ENCODE results near the gene SORBS2.

SORBS2 gene

DNA sequence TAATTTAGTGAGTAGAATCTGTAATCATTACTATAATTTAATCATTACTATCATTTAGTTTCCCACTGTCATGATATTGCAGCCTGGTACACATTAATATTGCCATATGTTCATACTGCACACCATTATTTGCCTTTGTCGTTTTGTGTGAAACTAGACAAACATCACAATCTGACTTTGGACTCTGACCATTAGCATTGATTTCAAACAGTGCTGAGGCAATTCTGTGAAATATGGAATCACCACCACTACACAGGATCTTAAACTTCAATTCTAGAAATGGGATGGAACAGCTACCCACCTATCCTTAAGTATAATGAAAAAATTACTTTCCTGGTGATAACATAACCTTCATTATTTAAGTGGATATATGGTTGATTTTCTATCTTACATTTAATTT, 98.3 kb downstream of the SORBS2 start:
- Histone ChIP-seq H3K14ac (ENCODE audit: low read length) (no peak overlapping the region), H3K18ac (ENCODE audit: low read length) (no peak overlapping the region), H4K12ac (ENCODE audit: low read depth, low read length) (no peak overlapping the region), H4K8ac (ENCODE audit: low read depth, low read length) (no peak overlapping the region), H3K4me2 (ENCODE audit: low read length) (no peak overlapping the region), H3K23ac (ENCODE audit: low read length) (no peak overlapping the region), H2AK5ac (ENCODE audit: low read length) (no peak overlapping the region), H3K9me3 (ENCODE audit: insufficient read depth, low read depth, low read length) (peaks cover 2% of the 10 kb centered on the region), H3K79me1 (ENCODE audit: low read length) (no peaks in the 10 kb centered on the region), H3K4me3 (ENCODE audit: low read depth, low read length) (no peak overlapping the region), H2AFZ (ENCODE audit: insufficient read depth, low read length, poor library complexity) (no peak overlapping the region), H3K27me3 (ENCODE audit: insufficient read depth, low read length) (no peaks in the 10 kb centered on the region), H3K4ac (ENCODE audit: low read depth, low read length) (no peak overlapping the region), H3K36me3 (ENCODE audit: control insufficient read depth in 1 of 2, insufficient read depth in 2 of 2, low read length in 2 of 2) (no peaks in the 10 kb centered on the region), H2BK5ac (ENCODE audit: low read depth, low read length, poor library complexity) (no peak overlapping the region), H4K91ac (ENCODE audit: low read depth, low read length) (no peak overlapping the region), H3K27ac (ENCODE audit: low read depth, low read length) (no peak overlapping the region), H3K79me2 (ENCODE audit: control insufficient read depth, insufficient read depth, low read length, poor library complexity) (no peaks in the 10 kb centered on the region), H2BK120ac (ENCODE audit: insufficient read depth, low read length, poor library complexity) (no peak overlapping the region), H2BK12ac (ENCODE audit: low read length) (no peak overlapping the region), H3K9ac (ENCODE audit: low read length) (no peak overlapping the region), H3K4me1 (ENCODE audit: control insufficient read depth in 1 of 2, insufficient read depth in 2 of 2, low read length in 2 of 2) (no peaks in the 10 kb centered on the region)
- no peak for DNase-seq
- WGBS (ENCODE audit: extremely low coverage, insufficient coverage, insufficient read length): no CpG with 5 or more reads among the region's 1 CpG

DNA sequence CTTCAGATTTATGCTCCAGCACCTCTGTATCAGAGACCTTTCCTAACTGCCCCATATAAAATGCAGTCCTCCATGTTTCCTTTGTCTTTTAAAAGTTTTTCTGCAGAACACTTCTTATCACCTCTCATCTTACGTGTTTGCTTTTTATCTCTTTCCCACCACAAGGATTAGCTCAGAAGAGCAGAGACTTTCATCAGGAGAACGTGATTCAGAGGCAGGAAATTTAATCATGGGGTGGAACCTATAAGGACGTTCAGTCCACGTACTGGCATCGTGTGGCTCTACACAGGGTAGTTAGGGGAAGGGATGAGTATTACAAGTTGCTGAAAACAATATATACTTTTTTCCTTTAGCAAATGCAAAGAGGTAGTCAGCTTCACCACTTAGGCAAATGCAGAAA, 98.7 kb downstream of the SORBS2 start:
- H3K79me1 ChIP-seq (ENCODE audit: low read length): no peaks in the 10 kb centered on the region
- H3K27ac ChIP-seq (ENCODE audit: low read depth, low read length): no peak overlapping the region
- no peak overlapping the region for H4K8ac ChIP-seq (ENCODE audit: low read depth, low read length)
- no peak overlapping the region for H3K4me3 ChIP-seq (ENCODE audit: low read depth, low read length)
- H3K4me2 ChIP-seq (ENCODE audit: low read length): no peak overlapping the region
- H2AK5ac ChIP-seq (ENCODE audit: low read length): no peak overlapping the region
- H3K79me2 ChIP-seq (ENCODE audit: control insufficient read depth, insufficient read depth, low read length, poor library complexity): no peaks in the 10 kb centered on the region
- no peak overlapping the region for H3K14ac ChIP-seq (ENCODE audit: low read length)
- no peak overlapping the region for H2AFZ ChIP-seq (ENCODE audit: insufficient read depth, low read length, poor library complexity)
- no peak overlapping the region for H2BK120ac ChIP-seq (ENCODE audit: insufficient read depth, low read length, poor library complexity)
- H3K4me1 ChIP-seq (ENCODE audit: control insufficient read depth in 1 of 2, insufficient read depth in 2 of 2, low read length in 2 of 2): no peaks in the 10 kb centered on the region
- no peaks in the 10 kb centered on the region for H3K36me3 ChIP-seq (ENCODE audit: control insufficient read depth in 1 of 2, insufficient read depth in 2 of 2, low read length in 2 of 2)
- no peak overlapping the region for H2BK12ac ChIP-seq (ENCODE audit: low read length)
- DNase-seq: no peak
- H3K9ac ChIP-seq (ENCODE audit: low read length): no peak overlapping the region
- WGBS (ENCODE audit: extremely low coverage, insufficient coverage, insufficient read length): no CpG with 5 or more reads among the region's 5 CpGs
- H3K9me3 ChIP-seq (ENCODE audit: insufficient read depth, low read depth, low read length): peaks cover 2% of the 10 kb centered on the region
- H3K23ac ChIP-seq (ENCODE audit: low read length): no peak overlapping the region
- no peak overlapping the region for H3K18ac ChIP-seq (ENCODE audit: low read length)
- H3K4ac ChIP-seq (ENCODE audit: low read depth, low read length): no peak overlapping the region
- no peak overlapping the region for H4K12ac ChIP-seq (ENCODE audit: low read depth, low read length)
- H4K91ac ChIP-seq (ENCODE audit: low read depth, low read length): no peak overlapping the region
- no peak overlapping the region for H2BK5ac ChIP-seq (ENCODE audit: low read depth, low read length, poor library complexity)
- no peaks in the 10 kb centered on the region for H3K27me3 ChIP-seq (ENCODE audit: insufficient read depth, low read length)

DNA sequence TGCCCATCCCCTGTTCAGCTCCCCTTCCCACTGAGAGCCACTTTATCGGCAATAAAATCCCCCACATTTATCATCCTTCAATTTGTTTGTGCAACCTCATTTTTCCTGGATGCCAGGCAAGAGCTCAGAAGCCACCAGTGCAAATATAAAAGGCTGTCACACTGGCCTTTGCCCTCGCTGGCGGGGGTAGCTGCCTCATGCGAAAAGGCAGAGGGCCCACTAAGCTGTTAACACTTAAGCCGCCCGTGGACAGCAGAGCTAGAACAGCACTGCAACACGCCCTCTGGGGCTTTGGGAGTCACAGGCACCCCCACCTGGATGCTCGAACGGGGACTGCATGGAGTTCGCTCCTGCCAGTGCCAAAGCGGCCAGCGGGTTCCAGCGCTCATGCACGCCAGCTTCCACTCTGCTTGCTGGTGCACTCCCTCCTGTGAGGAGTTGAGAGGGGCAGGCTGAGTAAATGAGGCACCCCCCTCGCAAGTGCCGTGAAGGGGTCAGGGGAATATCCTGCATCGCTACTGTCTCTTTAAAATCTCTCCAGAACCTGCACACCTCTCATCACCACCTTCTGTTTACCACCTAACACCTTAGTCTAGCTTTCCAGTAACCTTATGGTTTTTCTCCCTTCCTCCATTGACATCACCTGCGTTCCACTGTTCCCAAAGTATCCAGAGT, 99.5 kb downstream of the SORBS2 start:
- no peak overlapping the region for H3K4me3 ChIP-seq (ENCODE audit: low read depth, low read length)
- H3K9me3 ChIP-seq (ENCODE audit: insufficient read depth, low read depth, low read length): peaks cover 2% of the 10 kb centered on the region
- H2AK5ac ChIP-seq (ENCODE audit: low read length): no peak overlapping the region
- WGBS (ENCODE audit: extremely low coverage, insufficient coverage, insufficient read length): no CpG with 5 or more reads among the region's 18 CpGs
- H3K27ac ChIP-seq (ENCODE audit: low read depth, low read length): no peak overlapping the region
- no peak overlapping the region for H2BK120ac ChIP-seq (ENCODE audit: insufficient read depth, low read length, poor library complexity)
- H3K4me1 ChIP-seq (ENCODE audit: control insufficient read depth in 1 of 2, insufficient read depth in 2 of 2, low read length in 2 of 2): no peaks in the 10 kb centered on the region
- no peaks in the 10 kb centered on the region for H3K79me1 ChIP-seq (ENCODE audit: low read length)
- DNase-seq: no peak
- no peaks in the 10 kb centered on the region for H3K27me3 ChIP-seq (ENCODE audit: insufficient read depth, low read length)
- no peak overlapping the region for H2BK5ac ChIP-seq (ENCODE audit: low read depth, low read length, poor library complexity)
- H3K36me3 ChIP-seq (ENCODE audit: control insufficient read depth in 1 of 2, insufficient read depth in 2 of 2, low read length in 2 of 2): no peaks in the 10 kb centered on the region
- no peak overlapping the region for H4K12ac ChIP-seq (ENCODE audit: low read depth, low read length)
- H3K4me2 ChIP-seq (ENCODE audit: low read length): no peak overlapping the region
- H3K9ac ChIP-seq (ENCODE audit: low read length): no peak overlapping the region
- H3K79me2 ChIP-seq (ENCODE audit: control insufficient read depth, insufficient read depth, low read length, poor library complexity): no peaks in the 10 kb centered on the region
- H4K91ac ChIP-seq (ENCODE audit: low read depth, low read length): no peak overlapping the region
- H3K14ac ChIP-seq (ENCODE audit: low read length): no peak overlapping the region
- H4K8ac ChIP-seq (ENCODE audit: low read depth, low read length): no peak overlapping the region
- no peak overlapping the region for H2BK12ac ChIP-seq (ENCODE audit: low read length)
- H3K18ac ChIP-seq (ENCODE audit: low read length): no peak overlapping the region
- no peak overlapping the region for H3K4ac ChIP-seq (ENCODE audit: low read depth, low read length)
- no peak overlapping the region for H2AFZ ChIP-seq (ENCODE audit: insufficient read depth, low read length, poor library complexity)
- H3K23ac ChIP-seq (ENCODE audit: low read length): no peak overlapping the region

DNA sequence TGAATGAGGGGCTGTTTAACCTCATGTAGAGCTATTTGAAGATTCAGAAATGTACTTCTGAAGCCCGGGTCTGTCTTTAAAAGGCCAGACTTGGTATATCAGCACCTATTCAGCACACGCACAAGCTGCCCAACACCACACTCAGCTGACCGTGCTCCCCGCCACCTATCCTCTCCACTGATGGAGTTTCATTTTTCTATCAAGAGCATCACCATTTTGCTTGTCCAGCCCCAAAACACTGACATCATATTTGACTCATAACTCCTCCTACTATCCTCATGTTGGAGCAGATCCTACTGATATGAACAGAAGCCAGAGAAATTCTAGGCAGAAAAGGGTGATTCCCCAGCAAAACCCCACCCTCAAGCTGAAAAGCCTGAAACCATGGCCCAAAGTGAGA, 100.3 kb downstream of the SORBS2 start:
- no peaks in the 10 kb centered on the region for H3K79me1 ChIP-seq (ENCODE audit: low read length)
- no peak overlapping the region for H3K18ac ChIP-seq (ENCODE audit: low read length)
- no peak for DNase-seq
- no peak overlapping the region for H4K12ac ChIP-seq (ENCODE audit: low read depth, low read length)
- H2AFZ ChIP-seq (ENCODE audit: insufficient read depth, low read length, poor library complexity): no peak overlapping the region
- no peak overlapping the region for H2BK12ac ChIP-seq (ENCODE audit: low read length)
- H3K14ac ChIP-seq (ENCODE audit: low read length): no peak overlapping the region
- H2AK5ac ChIP-seq (ENCODE audit: low read length): no peak overlapping the region
- no peak overlapping the region for H3K23ac ChIP-seq (ENCODE audit: low read length)
- no peak overlapping the region for H3K4me2 ChIP-seq (ENCODE audit: low read length)
- WGBS (ENCODE audit: extremely low coverage, insufficient coverage, insufficient read length): no CpG with 5 or more reads among the region's 4 CpGs
- H3K4me1 ChIP-seq (ENCODE audit: control insufficient read depth in 1 of 2, insufficient read depth in 2 of 2, low read length in 2 of 2): no peaks in the 10 kb centered on the region
- H2BK120ac ChIP-seq (ENCODE audit: insufficient read depth, low read length, poor library complexity): no peak overlapping the region
- no peaks in the 10 kb centered on the region for H3K79me2 ChIP-seq (ENCODE audit: control insufficient read depth, insufficient read depth, low read length, poor library complexity)
- no peak overlapping the region for H3K4ac ChIP-seq (ENCODE audit: low read depth, low read length)
- no peaks in the 10 kb centered on the region for H3K27me3 ChIP-seq (ENCODE audit: insufficient read depth, low read length)
- no peak overlapping the region for H4K8ac ChIP-seq (ENCODE audit: low read depth, low read length)
- no peaks in the 10 kb centered on the region for H3K36me3 ChIP-seq (ENCODE audit: control insufficient read depth in 1 of 2, insufficient read depth in 2 of 2, low read length in 2 of 2)
- no peak overlapping the region for H3K27ac ChIP-seq (ENCODE audit: low read depth, low read length)
- no peak overlapping the region for H3K4me3 ChIP-seq (ENCODE audit: low read depth, low read length)
- no peak overlapping the region for H4K91ac ChIP-seq (ENCODE audit: low read depth, low read length)
- no peak overlapping the region for H3K9ac ChIP-seq (ENCODE audit: low read length)
- peaks cover 2% of the 10 kb centered on the region for H3K9me3 ChIP-seq (ENCODE audit: insufficient read depth, low read depth, low read length)
- H2BK5ac ChIP-seq (ENCODE audit: low read depth, low read length, poor library complexity): no peak overlapping the region

All from trophoblast cell (in vitro differentiated cells and primary cell).